ENCODE results near the gene THOP1.

THOP1 gene

DNA sequence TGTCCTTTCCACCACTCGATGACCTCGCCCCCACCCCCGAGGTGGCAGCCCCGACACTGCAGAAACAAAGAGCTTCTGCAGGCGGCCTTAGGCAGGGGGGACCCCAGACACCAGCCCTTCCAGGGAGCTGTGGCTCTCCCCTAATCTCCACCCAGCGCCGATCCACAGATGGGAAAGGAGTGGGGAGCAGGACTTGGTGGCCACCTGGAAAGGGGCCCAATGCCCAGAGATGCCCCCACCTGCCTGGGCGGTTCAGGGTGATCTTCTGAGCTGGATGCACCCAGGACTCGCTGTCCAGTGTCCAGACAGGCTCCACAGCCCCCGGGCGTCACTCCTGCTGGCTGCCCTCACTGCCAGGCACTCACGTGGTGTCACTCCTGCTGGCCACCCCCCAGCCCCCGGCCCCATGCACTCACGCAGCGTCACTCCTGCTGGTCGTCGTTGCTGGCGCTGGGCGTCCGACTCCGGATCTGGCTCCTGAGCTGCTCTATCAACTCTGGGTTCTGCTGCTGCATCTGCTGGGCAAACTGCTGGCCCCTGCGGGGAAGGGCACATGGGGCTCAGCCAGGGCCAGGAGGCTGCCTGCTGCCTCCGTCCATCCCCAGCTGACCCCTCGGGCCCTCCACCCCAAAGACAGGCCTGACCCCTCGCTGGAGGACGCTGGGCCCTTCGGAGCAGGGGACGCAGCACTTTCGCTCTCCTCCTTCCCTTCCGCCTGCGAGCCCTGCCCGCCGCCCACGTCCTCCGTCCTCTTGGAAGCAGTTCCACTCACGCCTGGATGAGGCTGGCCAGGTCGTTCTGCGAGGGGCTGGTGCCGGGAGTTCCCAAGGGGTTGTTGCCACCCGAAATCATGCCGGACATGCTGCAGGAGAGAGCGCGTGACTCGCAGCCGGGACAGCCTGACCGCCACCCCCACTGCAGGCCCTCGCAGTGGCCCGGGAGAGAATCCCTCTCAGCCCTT lies 28.1 kb upstream of the THOP1 start:
- Mint-ChIP-seq H3K4me3 (no peak overlapping the region), H3K27me3 (ENCODE audit: low read depth) (no peaks in the 10 kb centered on the region), H3K9me3 (no peaks in the 10 kb centered on the region), H3K4me1 (ENCODE audit: low read depth) (no peaks in the 10 kb centered on the region), H3K36me3 (ENCODE audit: low read depth) (peaks cover 19% of the 10 kb centered on the region), H3K27ac (no peak overlapping the region)
- no peak for DNase-seq (ENCODE audit: low spot score)

- Mint-ChIP-seq H3K27me3 (ENCODE audit: low read depth) (no peaks in the 10 kb centered on the region), H3K36me3 (ENCODE audit: low read depth) (peaks cover 24% of the 10 kb centered on the region), H3K9me3 (no peaks in the 10 kb centered on the region), H3K4me3 (no peak overlapping the region), H3K4me1 (ENCODE audit: low read depth) (no peaks in the 10 kb centered on the region), H3K27ac (no peak overlapping the region)
- no peak for DNase-seq (ENCODE audit: low spot score)
Observed at GRCh38 chr19:2758601-2759313, 26.5 kb upstream of the THOP1 start.

DNA sequence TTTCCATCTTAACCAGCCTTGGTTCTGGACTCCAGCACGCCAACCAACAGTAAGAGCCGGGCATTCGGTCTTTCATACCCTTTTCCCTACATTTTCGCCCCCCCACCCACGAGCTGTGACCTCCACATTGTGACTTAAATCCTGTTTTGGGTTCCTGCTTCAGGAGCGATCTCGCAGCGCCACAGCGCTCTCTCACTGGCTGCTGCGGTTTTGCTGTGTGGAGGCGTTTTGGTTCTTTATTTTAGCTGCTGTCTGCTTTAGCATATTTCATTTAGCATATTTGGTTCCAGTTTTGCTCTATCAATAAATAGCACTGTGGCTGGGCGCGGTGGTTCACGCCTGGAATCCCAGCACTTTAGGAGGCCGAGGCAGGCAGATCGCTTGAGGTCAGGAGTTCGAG lies 25.9 kb upstream of the THOP1 start:
- peaks cover 24% of the 10 kb centered on the region for H3K36me3 Mint-ChIP-seq (ENCODE audit: low read depth)
- H3K9me3 Mint-ChIP-seq = no peaks in the 10 kb centered on the region
- no peak for DNase-seq (ENCODE audit: low spot score)
- no peaks in the 10 kb centered on the region for H3K27me3 Mint-ChIP-seq (ENCODE audit: low read depth)
- H3K4me3 Mint-ChIP-seq = no peak overlapping the region
- no peaks in the 10 kb centered on the region for H3K4me1 Mint-ChIP-seq (ENCODE audit: low read depth)
- H3K27ac Mint-ChIP-seq = no peak overlapping the region

GRCh38 chr19:2759965-2760364 lies 25.3 kb upstream of the THOP1 start:
- Mint-ChIP-seq H3K27me3 (ENCODE audit: low read depth) (no peaks in the 10 kb centered on the region), H3K4me3 (no peak overlapping the region), H3K27ac (no peak overlapping the region), H3K4me1 (ENCODE audit: low read depth) (no peaks in the 10 kb centered on the region), H3K36me3 (ENCODE audit: low read depth) (peaks cover 24% of the 10 kb centered on the region), H3K9me3 (no peaks in the 10 kb centered on the region)
- no peak for DNase-seq (ENCODE audit: low spot score)

DNA sequence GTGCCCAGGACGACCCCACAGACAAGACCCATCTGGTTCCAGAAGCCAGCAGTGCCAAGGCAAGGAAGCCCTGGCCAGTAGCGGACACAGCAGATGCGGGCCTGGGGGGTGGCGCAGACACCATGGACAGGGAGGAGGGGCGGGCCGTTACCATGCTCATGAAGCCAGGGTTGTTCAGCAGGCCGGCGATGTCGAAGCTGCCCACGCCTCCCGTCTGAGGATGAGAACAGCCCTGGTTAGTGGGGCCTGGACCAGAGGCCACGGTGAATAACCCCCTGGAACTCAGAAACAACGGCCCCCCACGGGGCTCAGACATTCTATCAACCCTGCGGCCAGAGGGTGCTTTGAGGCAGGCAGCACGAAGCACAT lies 24.0 kb upstream of the THOP1 start:
- Mint-ChIP-seq H3K9me3 (no peaks in the 10 kb centered on the region), H3K36me3 (ENCODE audit: low read depth) (peaks cover 24% of the 10 kb centered on the region), H3K4me3 (no peak overlapping the region), H3K4me1 (ENCODE audit: low read depth) (no peaks in the 10 kb centered on the region), H3K27me3 (ENCODE audit: low read depth) (no peaks in the 10 kb centered on the region), H3K27ac (no peak overlapping the region)
- no peak for DNase-seq (ENCODE audit: low spot score)

DNA sequence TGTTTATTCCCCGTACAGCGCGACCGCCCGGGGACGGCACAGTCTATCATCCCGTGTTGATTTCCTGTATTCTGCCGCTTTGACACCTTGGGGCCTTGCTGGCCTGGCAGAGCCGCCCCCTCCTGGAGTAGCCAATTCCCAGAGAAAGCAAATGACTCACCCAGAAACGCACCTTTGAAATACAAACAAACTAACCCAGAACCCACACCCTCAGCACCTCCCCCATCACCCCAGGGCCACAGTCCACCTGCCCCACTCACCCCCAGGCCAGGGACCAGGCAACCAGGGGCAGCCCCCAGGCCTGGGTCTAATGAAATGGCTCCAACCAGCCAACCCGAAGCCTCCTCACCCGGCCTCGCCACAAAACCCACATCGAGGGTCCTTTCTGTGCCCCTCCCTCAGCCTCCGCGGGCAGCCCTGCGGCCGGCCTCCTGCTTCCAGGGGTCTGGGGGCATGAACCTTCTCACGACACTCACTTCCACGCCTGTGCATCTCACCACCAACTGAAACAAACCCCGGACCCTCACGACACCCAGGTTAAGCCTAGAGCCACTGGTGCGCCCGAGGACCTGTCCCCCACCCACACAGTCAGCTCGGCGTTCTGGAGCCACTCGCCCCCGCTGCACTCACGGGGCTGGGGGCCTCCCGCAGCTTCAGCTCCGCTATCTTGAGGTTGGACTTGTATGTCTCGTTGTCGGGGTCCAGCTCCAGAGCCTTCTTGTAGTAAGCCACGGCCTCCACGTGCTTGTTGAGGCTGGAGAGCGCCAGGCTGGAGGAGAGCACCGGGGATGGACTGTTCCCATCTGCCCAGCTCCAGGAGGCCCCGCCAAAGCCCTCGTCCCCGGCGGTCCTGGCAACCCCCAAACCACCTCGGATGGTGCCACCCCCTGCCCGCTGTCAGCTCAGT lies 23.2 kb upstream of the THOP1 start:
- Mint-ChIP-seq H3K27me3 (ENCODE audit: low read depth) (no peaks in the 10 kb centered on the region), H3K27ac (no peak overlapping the region), H3K9me3 (no peaks in the 10 kb centered on the region), H3K4me3 (no peak overlapping the region), H3K4me1 (ENCODE audit: low read depth) (no peaks in the 10 kb centered on the region), H3K36me3 (ENCODE audit: low read depth) (peaks cover 26% of the 10 kb centered on the region)
- DNase-seq (ENCODE audit: low spot score) = no peak

- H3K27ac Mint-ChIP-seq = no peak overlapping the region
- H3K27me3 Mint-ChIP-seq (ENCODE audit: low read depth) = no peaks in the 10 kb centered on the region
- H3K4me3 Mint-ChIP-seq = no peak overlapping the region
- H3K36me3 Mint-ChIP-seq (ENCODE audit: low read depth) = peaks cover 24% of the 10 kb centered on the region
- DNase-seq (ENCODE audit: low spot score) = no peak
- no peaks in the 10 kb centered on the region for H3K4me1 Mint-ChIP-seq (ENCODE audit: low read depth)
- H3K9me3 Mint-ChIP-seq = no peaks in the 10 kb centered on the region
Observed at GRCh38 chr19:2762783-2763496, 22.4 kb upstream of the THOP1 start.

DNA sequence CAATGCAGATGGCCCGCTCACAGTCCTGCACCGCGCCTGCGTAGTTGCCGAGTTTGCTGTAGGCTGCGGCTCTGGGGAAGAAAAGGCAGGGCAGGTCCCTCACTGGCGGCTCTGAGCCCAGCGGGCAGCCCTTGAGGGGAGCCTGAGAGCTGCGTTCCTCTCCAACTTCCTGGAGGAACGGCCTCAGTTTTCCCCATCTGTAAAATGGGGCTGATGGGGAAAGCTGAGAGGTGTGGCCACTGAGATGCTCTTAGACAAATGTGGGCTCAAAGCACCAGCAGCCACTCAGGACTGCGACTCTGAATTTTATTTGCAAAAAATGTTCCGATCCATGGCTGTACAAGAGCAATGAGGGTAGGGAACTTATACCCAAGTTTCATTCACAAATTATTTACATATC lies 21.6 kb upstream of the THOP1 start:
- no peak overlapping the region for H3K27ac Mint-ChIP-seq
- no peak overlapping the region for H3K4me3 Mint-ChIP-seq
- no peaks in the 10 kb centered on the region for H3K9me3 Mint-ChIP-seq
- no peak for DNase-seq (ENCODE audit: low spot score)
- no peaks in the 10 kb centered on the region for H3K4me1 Mint-ChIP-seq (ENCODE audit: low read depth)
- H3K36me3 Mint-ChIP-seq (ENCODE audit: low read depth) = peaks cover 21% of the 10 kb centered on the region
- no peaks in the 10 kb centered on the region for H3K27me3 Mint-ChIP-seq (ENCODE audit: low read depth)

DNA sequence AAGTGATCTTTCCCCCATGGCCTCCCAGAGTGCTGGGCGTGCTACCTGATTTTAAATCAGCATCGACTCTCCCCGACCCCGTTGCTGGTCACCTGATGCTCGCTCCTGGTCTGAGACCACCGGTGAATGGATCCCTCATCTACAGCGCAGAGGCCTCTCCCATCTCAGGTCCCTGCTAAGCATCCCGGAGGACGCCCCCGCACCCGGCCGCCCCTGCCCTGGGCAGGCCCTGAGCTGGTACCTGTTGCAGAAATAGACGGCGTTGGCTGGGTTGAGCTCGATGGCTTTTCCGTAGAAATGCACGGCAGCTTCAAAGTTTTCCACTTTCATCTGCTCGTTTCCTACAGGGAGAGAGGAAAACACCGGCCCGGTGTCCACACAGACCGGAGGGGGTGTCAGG lies 20.4 kb upstream of the THOP1 start:
- Mint-ChIP-seq H3K36me3 (ENCODE audit: low read depth) (peaks cover 14% of the 10 kb centered on the region), H3K27ac (no peak overlapping the region)
- DNase-seq (ENCODE audit: low spot score) = no peak

GRCh38 chr19:2765376-2765775 lies 19.9 kb upstream of the THOP1 start:
- H3K9me3 Mint-ChIP-seq = no peaks in the 10 kb centered on the region
- H3K27me3 Mint-ChIP-seq (ENCODE audit: low read depth) = no peaks in the 10 kb centered on the region
- no peak overlapping the region for H3K27ac Mint-ChIP-seq
- H3K4me1 Mint-ChIP-seq (ENCODE audit: low read depth) = no peaks in the 10 kb centered on the region
- DNase-seq (ENCODE audit: low spot score) = no peak
- H3K4me3 Mint-ChIP-seq = no peak overlapping the region
- H3K36me3 Mint-ChIP-seq (ENCODE audit: low read depth) = peaks cover 13% of the 10 kb centered on the region

More for the DNA sequence above, 20.4 kb upstream of the THOP1 start:
- Mint-ChIP-seq H3K4me1 (ENCODE audit: low read depth) (no peaks in the 10 kb centered on the region), H3K4me3 (no peak overlapping the region), H3K9me3 (no peaks in the 10 kb centered on the region), H3K27me3 (ENCODE audit: low read depth) (no peaks in the 10 kb centered on the region)

GRCh38 chr19:2766594-2767372 lies 18.5 kb upstream of the THOP1 start:
- no peak for DNase-seq (ENCODE audit: low spot score)
- H3K36me3 Mint-ChIP-seq (ENCODE audit: low read depth) = peaks cover 10% of the 10 kb centered on the region
- no peaks in the 10 kb centered on the region for H3K27me3 Mint-ChIP-seq (ENCODE audit: low read depth)
- H3K4me1 Mint-ChIP-seq (ENCODE audit: low read depth) = no peaks in the 10 kb centered on the region
- no peak overlapping the region for H3K27ac Mint-ChIP-seq
- no peaks in the 10 kb centered on the region for H3K9me3 Mint-ChIP-seq
- H3K4me3 Mint-ChIP-seq = no peak overlapping the region

DNA sequence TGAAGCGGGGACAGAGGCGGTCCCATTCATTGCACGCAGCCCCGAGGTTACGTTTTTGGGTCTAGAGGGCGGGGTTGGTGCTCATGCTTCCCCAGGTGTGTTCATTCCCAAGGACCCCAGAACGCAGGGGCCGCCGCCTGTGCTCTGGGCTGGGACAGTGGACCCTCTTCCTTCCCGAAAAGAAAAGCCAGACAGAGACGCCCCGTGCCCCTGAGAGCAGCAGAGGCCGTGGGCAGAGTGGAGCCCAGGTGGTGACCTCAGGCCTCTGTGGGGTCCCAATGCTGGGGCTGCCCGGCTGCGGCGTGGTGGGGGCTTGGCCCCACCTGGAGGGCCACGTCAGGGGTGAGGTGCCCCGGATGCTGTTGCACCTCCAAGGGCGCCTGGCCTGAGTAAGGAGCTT lies 17.6 kb upstream of the THOP1 start:
- Mint-ChIP-seq H3K27ac (no peak overlapping the region), H3K4me1 (ENCODE audit: low read depth) (no peaks in the 10 kb centered on the region), H3K27me3 (ENCODE audit: low read depth) (no peaks in the 10 kb centered on the region), H3K36me3 (ENCODE audit: low read depth) (peaks cover 8% of the 10 kb centered on the region), H3K9me3 (no peaks in the 10 kb centered on the region), H3K4me3 (no peak overlapping the region)
- DNase-seq (ENCODE audit: low spot score) = no peak

Measured in T-helper 2 cell treated with Interferon-gamma antibody and Interleukin-4, amounts not matched to agents 5 μg/mL and 100 μg/mL, for 36 hours (primary cell).